ENCODE data around the gene VASH1. TPM values are rescaled to one million over a fixed set of nuclear protein-coding genes. Genes with fewer than 3 reads are reported as not detected.

The VASH1 gene
- total RNA-seq, 4 donors from 2014 or later, result 4.3 to 12.8 (median 9.9) TPM

DNA sequence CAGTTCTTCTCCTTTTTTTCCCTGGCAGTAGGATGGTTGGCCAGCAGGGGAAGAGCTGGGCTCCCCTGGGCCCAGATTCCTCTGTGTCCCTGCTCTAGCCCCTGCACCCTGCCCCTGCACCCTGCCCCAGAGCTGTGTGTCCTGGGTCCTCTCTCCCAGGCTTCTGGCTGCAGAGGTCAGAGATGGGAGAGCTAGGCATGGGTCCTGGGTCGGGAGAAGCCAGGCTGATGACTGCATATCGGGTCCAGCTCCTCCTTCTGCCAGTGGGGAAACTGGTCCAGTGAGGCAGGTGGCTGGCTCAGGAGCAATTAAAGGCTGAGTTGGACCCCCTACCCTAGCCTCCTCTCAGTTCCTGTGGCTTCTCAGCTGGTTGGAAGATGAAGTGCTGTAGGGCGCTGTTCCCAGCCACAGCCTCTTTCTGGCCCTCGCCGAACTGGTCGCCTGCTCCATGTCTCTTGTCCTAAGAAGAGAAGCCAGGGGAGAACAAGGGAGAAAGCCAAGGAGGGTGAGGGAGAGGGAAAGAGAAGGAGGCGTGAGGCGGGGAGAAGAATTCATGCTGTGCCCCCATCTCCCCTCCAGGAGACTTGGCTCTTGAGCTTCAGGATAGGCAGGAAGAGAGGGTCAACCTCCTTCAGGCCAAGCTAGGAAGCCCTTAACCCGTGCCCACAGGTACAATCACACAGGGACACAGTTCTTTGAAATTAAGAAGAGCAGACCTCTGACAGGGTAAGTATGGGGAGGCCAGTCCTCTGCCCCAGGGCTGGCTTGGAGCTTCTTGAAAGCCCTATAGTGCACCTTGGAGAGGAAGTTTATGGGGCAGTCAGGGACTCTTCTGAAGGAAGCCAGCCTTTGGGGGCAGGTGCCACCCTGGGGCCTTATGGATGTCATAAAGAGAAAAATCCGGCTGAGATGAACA is 9.5 kb downstream of the VASH1 start:
- no peak for ATAC-seq
- no peaks in the 10 kb centered on the region for H3K27me3 ChIP-seq
- H3K4me3 ChIP-seq, result no peak overlapping the region
- peaks cover 0 to 52% (median 13%) of the 10 kb centered on the region in 3 donors for H3K4me1 ChIP-seq
- no peaks in the 10 kb centered on the region for H3K9me3 ChIP-seq
- H3K36me3 ChIP-seq, result peaks cover 0 to 7% of the 10 kb centered on the region in 2 donors
- WGBS, 2 donors (ENCODE audit: low coverage in 1 of 2), result 92 to 100% methylated on average over 1 to 2 of the region's 10 CpGs
- TF ChIP-seq, protein P1, sequence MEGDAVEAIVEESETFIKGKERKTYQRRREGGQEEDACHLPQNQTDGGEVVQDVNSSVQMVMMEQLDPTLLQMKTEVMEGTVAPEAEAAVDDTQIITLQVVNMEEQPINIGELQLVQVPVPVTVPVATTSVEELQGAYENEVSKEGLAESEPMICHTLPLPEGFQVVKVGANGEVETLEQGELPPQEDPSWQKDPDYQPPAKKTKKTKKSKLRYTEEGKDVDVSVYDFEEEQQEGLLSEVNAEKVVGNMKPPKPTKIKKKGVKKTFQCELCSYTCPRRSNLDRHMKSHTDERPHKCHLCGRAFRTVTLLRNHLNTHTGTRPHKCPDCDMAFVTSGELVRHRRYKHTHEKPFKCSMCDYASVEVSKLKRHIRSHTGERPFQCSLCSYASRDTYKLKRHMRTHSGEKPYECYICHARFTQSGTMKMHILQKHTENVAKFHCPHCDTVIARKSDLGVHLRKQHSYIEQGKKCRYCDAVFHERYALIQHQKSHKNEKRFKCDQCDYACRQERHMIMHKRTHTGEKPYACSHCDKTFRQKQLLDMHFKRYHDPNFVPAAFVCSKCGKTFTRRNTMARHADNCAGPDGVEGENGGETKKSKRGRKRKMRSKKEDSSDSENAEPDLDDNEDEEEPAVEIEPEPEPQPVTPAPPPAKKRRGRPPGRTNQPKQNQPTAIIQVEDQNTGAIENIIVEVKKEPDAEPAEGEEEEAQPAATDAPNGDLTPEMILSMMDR (IDR thresholded peaks at IDR 0.05), result no peak
- TF ChIP-seq EP300 (IDR thresholded peaks at IDR 0.05) (no peak), POLR2A (IDR thresholded peaks at IDR 0.05) (no peak), POLR2AphosphoS5 (IDR thresholded peaks at IDR 0.05) (no peak)
- peak overlapping the region in 1 of 4 donors; percentile 77 for H3K27ac ChIP-seq

DNA sequence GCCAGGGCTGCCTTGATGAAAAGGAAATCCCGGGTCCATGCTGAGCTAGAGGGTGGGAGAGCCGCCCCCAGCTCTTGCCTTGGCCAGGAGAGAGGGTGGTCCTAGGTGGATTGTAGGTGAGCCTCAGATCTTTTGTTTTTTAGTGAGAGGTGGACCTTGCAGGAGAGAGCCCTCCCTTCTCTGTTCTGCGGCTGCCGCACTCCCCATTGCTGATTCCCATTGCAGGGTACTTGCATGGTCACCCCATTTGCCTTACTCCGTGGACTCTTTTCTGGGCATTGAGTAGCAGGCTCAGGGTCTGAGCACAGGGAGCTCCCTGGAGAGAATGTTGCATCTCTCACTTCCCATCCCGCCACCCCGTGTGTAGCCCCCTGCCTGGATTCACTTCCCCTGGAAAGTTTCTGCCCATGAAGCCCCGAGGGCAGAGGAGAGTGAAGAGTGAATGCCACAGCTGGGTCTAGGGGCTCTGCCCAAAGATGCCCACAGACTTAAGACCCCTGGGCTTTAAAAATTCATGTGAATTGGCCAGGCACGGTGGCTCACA is 10.2 kb downstream of the VASH1 start:
- H3K4me3 ChIP-seq, result no peak overlapping the region
- ATAC-seq, result no peak
- H3K4me1 ChIP-seq, result peaks cover 0 to 52% (median 13%) of the 10 kb centered on the region in 3 donors
- peak overlapping the region in 1 of 4 donors; percentile 77 for H3K27ac ChIP-seq
- H3K9me3 ChIP-seq, result no peaks in the 10 kb centered on the region
- no peaks in the 10 kb centered on the region for H3K27me3 ChIP-seq
- TF ChIP-seq POLR2A (IDR thresholded peaks at IDR 0.05), result no peak
- no peak for TF ChIP-seq EP300 (IDR thresholded peaks at IDR 0.05)
- no peak for TF ChIP-seq POLR2AphosphoS5 (IDR thresholded peaks at IDR 0.05)
- peaks cover 0 to 13% of the 10 kb centered on the region in 2 donors for H3K36me3 ChIP-seq
- 60 to 100% methylated on average over 1 to 3 of the region's 9 CpGs for WGBS, 2 donors (ENCODE audit: low coverage in 1 of 2)

DNA sequence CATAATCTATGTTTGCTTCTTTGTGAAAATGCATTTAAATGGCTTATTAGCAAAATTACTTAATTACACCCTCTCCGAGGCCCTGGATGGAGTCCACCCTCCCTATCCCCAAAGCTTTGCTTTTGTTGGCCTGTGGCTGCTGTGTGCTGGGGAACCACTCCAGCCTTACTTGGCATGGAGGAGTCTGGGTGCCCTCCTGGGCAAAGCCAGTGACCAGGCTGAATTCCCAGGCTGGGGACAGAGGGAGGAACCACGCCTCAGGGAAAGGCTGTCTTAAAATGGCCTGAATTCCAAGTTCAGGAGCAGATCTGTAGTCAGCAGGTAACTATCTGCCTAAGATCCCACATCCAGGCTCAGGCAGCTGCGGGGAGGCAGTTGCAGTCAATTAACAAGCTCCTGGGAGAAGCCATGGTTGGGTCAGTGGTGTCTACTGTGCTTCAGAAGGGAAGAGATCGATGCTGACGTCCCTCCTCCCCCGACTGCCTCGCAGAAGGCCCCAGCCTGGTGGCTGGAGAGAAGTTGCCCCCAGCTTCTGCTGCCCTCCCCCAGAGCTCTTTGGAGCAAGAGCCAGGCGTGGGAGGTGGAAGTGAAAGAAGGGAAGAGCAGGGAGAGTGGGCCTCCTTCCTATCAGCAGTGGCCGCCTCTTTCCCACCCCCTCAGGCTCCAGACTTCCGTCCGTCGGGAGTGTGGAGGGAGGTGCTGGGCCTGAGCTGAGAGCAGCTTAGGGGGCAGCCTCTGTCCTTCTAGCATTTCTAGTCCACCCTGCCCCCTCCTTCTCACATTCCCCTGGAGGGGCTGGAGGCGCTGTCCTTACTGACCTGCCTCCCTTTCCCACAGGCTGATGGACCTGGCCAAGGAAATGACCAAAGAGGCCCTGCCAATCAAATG is 11.3 kb downstream of the VASH1 start:
- Histone ChIP-seq H3K4me3 (no peak overlapping the region), H3K36me3 (peaks cover 0 to 22% of the 10 kb centered on the region in 2 donors), H3K9me3 (no peaks in the 10 kb centered on the region), H3K27me3 (no peaks in the 10 kb centered on the region), H3K4me1 (peaks cover 0 to 51% (median 12%) of the 10 kb centered on the region in 3 donors), H3K27ac (peak overlapping the region in 3 of 4 donors; percentile 52 to 77 (median 66))
- peak; percentile 60 for ATAC-seq
- TF ChIP-seq EP300 (IDR thresholded peaks at IDR 0.05) (no peak), POLR2AphosphoS5 (IDR thresholded peaks at IDR 0.05) (no peak), POLR2A (IDR thresholded peaks at IDR 0.05) (no peak)
- TF ChIP-seq, protein P1 (IDR thresholded peaks at IDR 0.05), result no peak
- 75 to 88% methylated on average over 1 of the region's 13 CpGs for WGBS, 2 donors (ENCODE audit: low coverage in 1 of 2)

DNA sequence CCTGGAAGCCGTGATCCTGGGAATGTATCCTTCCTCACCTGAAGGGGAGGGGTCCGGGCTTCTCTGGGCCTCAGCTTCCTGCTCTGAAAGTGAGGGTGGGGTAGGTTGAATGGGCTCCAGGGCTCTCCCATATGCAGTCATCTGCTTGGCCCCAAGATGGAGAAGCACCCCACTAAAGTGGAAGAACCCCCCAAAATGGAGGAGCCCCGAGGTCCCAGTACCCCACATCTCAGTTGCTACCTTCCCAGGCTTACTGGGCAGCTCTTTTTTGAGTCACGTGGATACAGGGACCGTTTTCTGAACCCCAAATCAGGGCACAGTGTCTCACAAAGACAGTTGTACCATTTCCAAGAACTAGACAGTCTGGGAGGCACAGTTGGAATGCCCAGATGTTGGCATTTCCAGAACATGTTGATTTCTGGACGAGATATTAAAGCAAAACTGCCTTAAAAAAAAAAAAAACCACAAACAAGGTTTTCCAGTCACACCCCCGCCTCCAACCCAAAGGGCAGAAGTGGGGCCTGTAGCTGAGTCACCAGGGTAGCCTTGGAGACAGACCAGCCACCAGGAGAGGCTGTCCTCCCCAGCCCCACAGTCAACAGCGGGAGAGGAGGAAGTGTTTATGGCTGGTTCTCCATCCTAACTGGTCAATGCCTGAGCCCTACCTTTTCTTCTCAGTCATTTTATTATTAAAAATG is 12.1 kb downstream of the VASH1 start:
- peaks cover 0 to 29% of the 10 kb centered on the region in 2 donors for H3K36me3 ChIP-seq
- peaks cover 0 to 43% (median 5%) of the 10 kb centered on the region in 3 donors for H3K4me1 ChIP-seq
- TF ChIP-seq, protein P1 (IDR thresholded peaks at IDR 0.05), result no peak
- TF ChIP-seq EP300 (IDR thresholded peaks at IDR 0.05) (no peak), POLR2AphosphoS5 (IDR thresholded peaks at IDR 0.05) (no peak), POLR2A (IDR thresholded peaks at IDR 0.05) (no peak)
- H3K27me3 ChIP-seq, result no peaks in the 10 kb centered on the region
- WGBS, 2 donors (ENCODE audit: low coverage in 1 of 2), result 33 to 50% methylated on average over 1 to 7 of the region's 8 CpGs
- ATAC-seq, result peak; percentile 68
- peak overlapping the region in 3 of 4 donors; percentile 52 to 77 (median 66) for H3K27ac ChIP-seq
- H3K4me3 ChIP-seq, result no peak overlapping the region
- no peaks in the 10 kb centered on the region for H3K9me3 ChIP-seq

Data from gastroesophageal sphincter (tissue), 4 donors.